GM23248 (cell line): ENCODE results near the gene FXYD3.

ENCODE experiments used
- EZH2 ChIP-seq: fragments of 200-600 bp; sonication (generic); IDR thresholded peaks from 2 replicates; pipeline ENCODE4 v1.6.1; 2018; ENCODE audit warnings: antibody characterized with exemption, mild to moderate bottlenecking; ENCODE audit not compliant: insufficient read depth, poor library complexity, severe bottlenecking
- EZH2phosphoT487 ChIP-seq: fragments of 200-600 bp; sonication (generic); IDR thresholded peaks from 2 replicates; pipeline ENCODE4 v1.6.1; 2018; ENCODE audit warnings: antibody characterized with exemption, moderate library complexity, mild to moderate bottlenecking, low read depth; ENCODE audit not compliant: insufficient read depth

DNA sequence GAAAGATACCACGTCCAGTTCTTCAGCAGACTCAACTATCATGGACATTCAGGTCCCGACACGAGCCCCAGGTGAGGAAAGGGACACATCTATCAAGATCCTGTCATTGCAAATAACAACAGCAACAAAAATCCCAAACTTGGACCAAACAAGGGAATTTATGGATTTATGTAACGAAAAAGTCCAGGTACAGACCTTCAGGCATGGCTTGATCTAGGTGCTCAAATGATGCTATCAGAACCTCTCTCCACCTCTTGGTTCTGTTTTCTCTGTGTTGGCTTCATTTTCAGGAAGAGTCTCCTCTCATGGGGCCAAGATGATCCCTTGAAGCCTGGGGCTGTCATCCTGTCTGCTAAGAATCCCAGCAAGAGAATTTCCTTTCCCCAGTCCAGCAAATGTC is 41.8 kb downstream of the FXYD3 start:
- TF ChIP-seq EZH2 (no peak), EZH2phosphoT487 (no peak)
